ENCODE data around the gene FST.

FST gene

GRCh38 chr5:53480416-53481158, at the start of gene FST:
TSS of gene FST (plus strand) at chr5:53480629. CDS start at chr5:53480792, 163 bp downstream.
- Mint-ChIP-seq H3K27me3 (peaks cover 70% of the 10 kb centered on the region), H3K4me3 (peak within 1 kb of the TSS; percentile 81), H3K36me3 (ENCODE audit: low read depth) (no peaks in the 10 kb centered on the region), H3K4me1 (ENCODE audit: low read depth) (peaks cover 39% of the 10 kb centered on the region), H3K27ac (peak within 1 kb of the TSS; percentile 18), H3K9me3 (no peaks in the 10 kb centered on the region)
- peak; percentile 43 for DNase-seq

DNA sequence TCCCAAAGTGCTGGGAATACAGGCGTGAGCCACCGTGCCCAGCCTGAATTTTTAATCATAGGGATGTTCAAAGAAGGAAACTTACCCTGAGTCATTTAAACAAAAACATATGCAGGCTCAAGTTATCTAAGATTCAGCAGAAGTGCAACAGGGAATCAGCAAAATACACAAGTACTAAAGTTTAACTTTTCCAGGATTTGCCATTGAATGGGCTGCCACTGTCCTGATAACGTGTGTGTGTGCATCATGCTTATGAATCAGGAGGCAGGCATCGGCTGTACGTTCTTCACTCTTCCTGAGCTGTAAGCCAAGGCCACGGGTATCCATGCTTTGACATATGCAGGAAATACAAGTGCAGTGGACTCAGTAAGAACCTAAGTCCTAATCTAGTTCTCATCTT, 48.8 kb upstream of the FST start:
- Mint-ChIP-seq H3K4me1 (ENCODE audit: low read depth) (no peaks in the 10 kb centered on the region), H3K9me3 (no peaks in the 10 kb centered on the region), H3K4me3 (no peak overlapping the region), H3K27me3 (peaks cover 19% of the 10 kb centered on the region), H3K27ac (no peak overlapping the region), H3K36me3 (ENCODE audit: low read depth) (no peaks in the 10 kb centered on the region)
- DNase-seq = no peak

- DNase-seq = no peak
- Mint-ChIP-seq H3K36me3 (ENCODE audit: low read depth) (no peaks in the 10 kb centered on the region), H3K27ac (no peak overlapping the region), H3K9me3 (no peaks in the 10 kb centered on the region), H3K4me1 (ENCODE audit: low read depth) (no peaks in the 10 kb centered on the region), H3K27me3 (peaks cover 19% of the 10 kb centered on the region), H3K4me3 (no peak overlapping the region)
These were observed 47.4 kb upstream of the FST start for GRCh38 chr5:53433026-53433425.

DNA sequence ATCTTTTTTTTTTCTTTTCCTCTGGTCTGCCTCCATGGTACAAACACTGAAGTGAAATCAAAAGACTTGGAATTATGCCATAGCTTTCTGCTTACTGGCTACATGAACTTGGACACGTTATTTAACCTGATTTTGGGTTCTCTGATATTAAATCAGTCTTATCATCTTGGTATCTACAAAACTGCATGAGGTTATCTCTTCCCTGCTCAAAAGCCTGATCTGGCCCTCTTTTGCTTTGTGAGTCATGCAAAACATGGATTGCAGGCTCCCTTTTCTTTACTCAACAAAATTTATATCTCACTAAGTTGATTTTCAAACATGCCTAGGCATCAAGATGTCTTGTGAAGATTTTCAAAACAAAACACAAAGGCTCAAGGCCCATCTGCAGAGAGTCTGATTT, 45.9 kb upstream of the FST start:
- H3K36me3 Mint-ChIP-seq (ENCODE audit: low read depth) = no peaks in the 10 kb centered on the region
- H3K27me3 Mint-ChIP-seq = peaks cover 13% of the 10 kb centered on the region
- H3K4me1 Mint-ChIP-seq (ENCODE audit: low read depth) = no peaks in the 10 kb centered on the region
- H3K4me3 Mint-ChIP-seq = no peak overlapping the region
- no peak for DNase-seq
- no peaks in the 10 kb centered on the region for H3K9me3 Mint-ChIP-seq
- H3K27ac Mint-ChIP-seq = no peak overlapping the region

DNA sequence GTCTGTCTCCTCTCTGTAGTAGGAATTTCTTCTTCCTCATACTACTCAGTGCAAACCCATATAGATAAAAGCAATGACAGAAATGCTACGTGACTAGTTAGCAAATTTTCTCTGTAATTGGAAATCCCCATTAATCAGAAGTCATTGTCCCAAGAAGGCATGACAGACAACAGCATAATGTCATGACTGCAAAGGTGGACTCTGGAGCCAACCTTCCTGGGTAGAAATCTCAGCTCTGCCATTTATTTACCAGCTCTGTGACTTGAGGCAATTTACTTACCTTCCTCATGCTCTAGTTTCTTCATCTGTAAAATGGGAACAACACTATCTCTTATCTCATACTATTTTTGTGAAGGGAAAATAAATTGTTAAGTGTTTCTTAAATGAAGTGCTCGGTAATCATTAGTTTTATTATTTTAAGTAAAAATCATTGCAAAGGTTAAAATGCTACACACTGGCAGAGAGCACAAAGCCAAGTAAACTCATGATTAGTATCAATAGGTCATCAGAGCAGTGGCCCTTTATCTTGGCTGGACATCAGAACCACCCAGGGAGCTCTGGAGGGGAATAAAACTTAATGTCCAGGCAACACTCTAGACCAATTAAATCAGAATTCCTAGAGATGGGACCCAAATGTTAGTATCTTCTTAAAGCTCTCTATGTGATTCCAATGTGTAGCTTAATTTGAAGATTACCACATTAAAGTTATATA, 43.8 kb upstream of the FST start:
- Mint-ChIP-seq H3K4me3 (no peak overlapping the region), H3K27me3 (peaks cover 2% of the 10 kb centered on the region), H3K27ac (no peak overlapping the region), H3K4me1 (ENCODE audit: low read depth) (no peaks in the 10 kb centered on the region), H3K9me3 (no peaks in the 10 kb centered on the region), H3K36me3 (ENCODE audit: low read depth) (no peaks in the 10 kb centered on the region)
- DNase-seq = no peak

GRCh38 chr5:53438079-53438478, 42.4 kb upstream of the FST start:
- no peaks in the 10 kb centered on the region for H3K4me1 Mint-ChIP-seq (ENCODE audit: low read depth)
- no peaks in the 10 kb centered on the region for H3K9me3 Mint-ChIP-seq
- H3K36me3 Mint-ChIP-seq (ENCODE audit: low read depth) = no peaks in the 10 kb centered on the region
- H3K27me3 Mint-ChIP-seq = no peaks in the 10 kb centered on the region
- no peak for DNase-seq
- no peak overlapping the region for H3K27ac Mint-ChIP-seq
- no peak overlapping the region for H3K4me3 Mint-ChIP-seq

DNA sequence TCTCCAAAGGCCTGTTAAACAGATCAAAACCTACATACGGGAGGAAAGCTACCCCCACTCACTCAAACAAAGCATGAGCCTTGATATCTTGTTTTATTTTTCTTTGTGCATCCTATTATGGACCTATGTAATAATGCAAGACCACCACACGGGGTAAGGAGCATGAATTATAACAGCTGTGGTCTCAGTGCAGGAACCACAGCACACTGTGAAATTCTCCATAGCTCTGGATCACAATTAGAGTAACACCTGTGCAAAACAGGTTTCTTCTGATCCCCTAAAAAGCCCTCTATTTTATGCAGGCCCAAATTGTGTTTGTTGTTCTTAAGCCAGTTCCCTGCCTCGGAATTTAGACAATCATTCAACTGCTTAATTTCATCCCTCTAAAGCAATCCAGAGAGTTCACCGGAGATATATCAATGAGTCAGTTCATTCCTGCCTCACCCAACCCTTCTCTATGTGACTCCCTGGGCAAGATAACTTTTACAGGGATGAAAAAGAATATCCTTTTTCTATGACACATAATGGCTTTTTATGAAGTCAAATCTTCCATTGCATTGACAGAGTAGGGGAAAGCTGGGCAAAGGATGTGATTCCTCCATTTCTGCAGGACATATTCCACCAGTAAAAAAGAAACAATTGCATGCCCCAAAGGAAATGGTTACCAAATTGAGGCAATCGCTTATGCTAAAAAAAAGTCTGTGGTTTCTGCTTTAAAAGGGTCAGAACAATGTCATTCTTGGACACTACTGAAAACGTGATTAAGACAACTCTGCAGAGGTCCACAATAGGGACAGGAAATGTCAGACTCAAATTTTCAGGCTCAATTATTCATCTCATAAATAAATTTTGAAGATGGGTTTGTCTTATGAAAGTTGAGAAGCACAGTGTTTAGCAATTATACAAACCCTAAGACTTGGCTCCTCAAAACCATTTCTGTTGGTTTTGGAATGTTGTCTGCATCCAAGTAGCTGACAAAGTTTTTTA, 41.6 kb upstream of the FST start:
- no peaks in the 10 kb centered on the region for H3K27me3 Mint-ChIP-seq
- H3K36me3 Mint-ChIP-seq (ENCODE audit: low read depth) = no peaks in the 10 kb centered on the region
- no peaks in the 10 kb centered on the region for H3K4me1 Mint-ChIP-seq (ENCODE audit: low read depth)
- H3K27ac Mint-ChIP-seq = no peak overlapping the region
- no peak for DNase-seq
- H3K9me3 Mint-ChIP-seq = no peaks in the 10 kb centered on the region
- no peak overlapping the region for H3K4me3 Mint-ChIP-seq

- no peak for DNase-seq
- H3K9me3 Mint-ChIP-seq = no peaks in the 10 kb centered on the region
- H3K36me3 Mint-ChIP-seq (ENCODE audit: low read depth) = no peaks in the 10 kb centered on the region
- no peak overlapping the region for H3K27ac Mint-ChIP-seq
- H3K27me3 Mint-ChIP-seq = peaks cover 12% of the 10 kb centered on the region
- H3K4me3 Mint-ChIP-seq = no peak overlapping the region
- no peaks in the 10 kb centered on the region for H3K4me1 Mint-ChIP-seq (ENCODE audit: low read depth)
These were observed 37.5 kb upstream of the FST start for GRCh38 chr5:53442961-53443360.

- DNase-seq = no peak
- Mint-ChIP-seq H3K9me3 (no peaks in the 10 kb centered on the region), H3K4me3 (no peak overlapping the region), H3K4me1 (ENCODE audit: low read depth) (no peaks in the 10 kb centered on the region), H3K27me3 (peaks cover 21% of the 10 kb centered on the region), H3K27ac (no peak overlapping the region), H3K36me3 (ENCODE audit: low read depth) (no peaks in the 10 kb centered on the region)
These were observed 34.9 kb upstream of the FST start for GRCh38 chr5:53445569-53445968.

GRCh38 chr5:53446908-53447307, 33.5 kb upstream of the FST start:
- H3K27ac Mint-ChIP-seq = no peak overlapping the region
- H3K9me3 Mint-ChIP-seq = no peaks in the 10 kb centered on the region
- no peaks in the 10 kb centered on the region for H3K4me1 Mint-ChIP-seq (ENCODE audit: low read depth)
- H3K4me3 Mint-ChIP-seq = no peak overlapping the region
- H3K27me3 Mint-ChIP-seq = peaks cover 23% of the 10 kb centered on the region
- no peak for DNase-seq
- no peaks in the 10 kb centered on the region for H3K36me3 Mint-ChIP-seq (ENCODE audit: low read depth)

GRCh38 chr5:53448851-53449250, 31.6 kb upstream of the FST start:
- Mint-ChIP-seq H3K36me3 (ENCODE audit: low read depth) (no peaks in the 10 kb centered on the region), H3K27me3 (peaks cover 29% of the 10 kb centered on the region), H3K27ac (no peak overlapping the region), H3K4me3 (no peak overlapping the region), H3K9me3 (no peaks in the 10 kb centered on the region), H3K4me1 (ENCODE audit: low read depth) (no peaks in the 10 kb centered on the region)
- no peak for DNase-seq

- Mint-ChIP-seq H3K9me3 (no peaks in the 10 kb centered on the region), H3K27ac (no peak overlapping the region), H3K36me3 (ENCODE audit: low read depth) (no peaks in the 10 kb centered on the region), H3K4me1 (ENCODE audit: low read depth) (no peaks in the 10 kb centered on the region), H3K4me3 (no peak overlapping the region), H3K27me3 (peaks cover 23% of the 10 kb centered on the region)
- no peak for DNase-seq
These were observed 26.3 kb upstream of the FST start for GRCh38 chr5:53453898-53454718.

DNA sequence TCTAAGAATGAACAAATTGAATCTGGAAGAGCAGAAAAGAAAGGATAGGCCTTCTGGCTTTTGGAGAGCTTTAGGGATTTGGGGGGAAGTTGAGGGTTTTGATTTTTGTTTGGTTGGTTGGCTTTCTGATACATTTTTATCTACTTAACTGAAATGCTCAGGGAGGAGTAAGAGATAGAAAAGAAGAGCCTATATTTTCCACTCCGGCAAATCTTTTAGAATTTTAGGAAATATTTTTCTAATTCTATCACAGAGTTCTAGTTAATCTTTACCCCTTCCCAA, 25.8 kb upstream of the FST start:
- no peaks in the 10 kb centered on the region for H3K36me3 Mint-ChIP-seq (ENCODE audit: low read depth)
- H3K27me3 Mint-ChIP-seq = peaks cover 20% of the 10 kb centered on the region
- DNase-seq = no peak
- H3K9me3 Mint-ChIP-seq = no peaks in the 10 kb centered on the region
- H3K4me3 Mint-ChIP-seq = no peak overlapping the region
- H3K27ac Mint-ChIP-seq = no peak overlapping the region
- no peaks in the 10 kb centered on the region for H3K4me1 Mint-ChIP-seq (ENCODE audit: low read depth)

- no peaks in the 10 kb centered on the region for H3K9me3 Mint-ChIP-seq
- DNase-seq = no peak
- no peaks in the 10 kb centered on the region for H3K4me1 Mint-ChIP-seq (ENCODE audit: low read depth)
- peaks cover 22% of the 10 kb centered on the region for H3K27me3 Mint-ChIP-seq
- H3K27ac Mint-ChIP-seq = no peak overlapping the region
- H3K36me3 Mint-ChIP-seq (ENCODE audit: low read depth) = no peaks in the 10 kb centered on the region
- H3K4me3 Mint-ChIP-seq = no peak overlapping the region
These were observed 24.1 kb upstream of the FST start for GRCh38 chr5:53456366-53456765.
